ENCODE measurements around the gene NDUFAF3.

DNA sequence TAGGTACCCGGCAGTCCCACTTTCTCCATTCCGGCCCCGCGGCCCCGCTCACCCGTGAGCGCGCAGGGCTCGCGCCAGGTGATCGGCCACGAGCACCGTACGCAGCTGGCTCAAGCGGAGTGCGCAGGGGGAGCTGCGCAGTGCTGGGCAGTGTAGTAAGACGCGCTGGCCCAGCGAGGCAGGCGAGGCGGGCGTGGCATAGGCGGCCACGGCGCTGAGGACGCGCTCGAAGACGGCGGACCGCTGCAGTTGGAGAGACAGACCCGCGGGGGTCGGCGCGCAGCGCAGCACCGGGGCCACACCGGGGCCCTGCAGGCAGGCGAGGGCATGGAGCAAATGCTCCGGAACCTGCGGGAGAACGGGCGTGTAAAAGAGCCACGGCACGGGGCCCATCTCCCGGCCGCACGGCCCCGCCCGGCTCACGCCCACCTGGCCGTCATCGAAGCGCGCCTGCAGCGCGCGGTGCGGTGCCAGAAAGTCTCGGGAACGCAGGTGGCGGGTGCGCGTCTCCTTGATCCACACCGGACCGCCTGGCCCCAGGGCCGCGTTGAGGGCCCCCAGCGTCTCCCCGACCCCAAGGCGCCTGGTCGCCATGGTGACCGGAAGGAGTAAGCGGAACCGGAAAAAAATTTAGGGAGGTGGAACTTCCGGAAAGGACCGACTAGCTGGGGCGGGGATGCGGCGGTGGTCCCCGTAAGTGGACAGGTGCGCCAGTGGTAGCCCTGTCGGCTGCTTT is 3.8 kb upstream of the NDUFAF3 start, which contains the start of gene DALRD3:
- TF ChIP-seq, protein P1, sequence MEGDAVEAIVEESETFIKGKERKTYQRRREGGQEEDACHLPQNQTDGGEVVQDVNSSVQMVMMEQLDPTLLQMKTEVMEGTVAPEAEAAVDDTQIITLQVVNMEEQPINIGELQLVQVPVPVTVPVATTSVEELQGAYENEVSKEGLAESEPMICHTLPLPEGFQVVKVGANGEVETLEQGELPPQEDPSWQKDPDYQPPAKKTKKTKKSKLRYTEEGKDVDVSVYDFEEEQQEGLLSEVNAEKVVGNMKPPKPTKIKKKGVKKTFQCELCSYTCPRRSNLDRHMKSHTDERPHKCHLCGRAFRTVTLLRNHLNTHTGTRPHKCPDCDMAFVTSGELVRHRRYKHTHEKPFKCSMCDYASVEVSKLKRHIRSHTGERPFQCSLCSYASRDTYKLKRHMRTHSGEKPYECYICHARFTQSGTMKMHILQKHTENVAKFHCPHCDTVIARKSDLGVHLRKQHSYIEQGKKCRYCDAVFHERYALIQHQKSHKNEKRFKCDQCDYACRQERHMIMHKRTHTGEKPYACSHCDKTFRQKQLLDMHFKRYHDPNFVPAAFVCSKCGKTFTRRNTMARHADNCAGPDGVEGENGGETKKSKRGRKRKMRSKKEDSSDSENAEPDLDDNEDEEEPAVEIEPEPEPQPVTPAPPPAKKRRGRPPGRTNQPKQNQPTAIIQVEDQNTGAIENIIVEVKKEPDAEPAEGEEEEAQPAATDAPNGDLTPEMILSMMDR (conservative IDR thresholded peaks at IDR 0.05; ENCODE audit: low read depth in 2 of 2): no peak
- TF ChIP-seq REST (IDR thresholded peaks at IDR 0.05; ENCODE audit: unreplicated experiment) (no peak), EZH2 (IDR thresholded peaks at IDR 0.05; ENCODE audit: low read depth, unreplicated experiment) (no peak), ETS1 (IDR thresholded peaks at IDR 0.05) (peak; percentile 39; the same call in 1 of the 2 replicates), POLR2AphosphoS5 (IDR thresholded peaks at IDR 0.05; ENCODE audit: low read depth) (peak; percentile 69), EZH2phosphoT487 (IDR thresholded peaks at IDR 0.05; ENCODE audit: unreplicated experiment) (no peak), JUNB (IDR thresholded peaks at IDR 0.05; ENCODE audit: unreplicated experiment) (no peak)
